Measurements from ENCODE around the gene ZDHHC8.

The ZDHHC8 gene

GRCh38 chr22:20111689-20112622 is 19.6 kb upstream of the ZDHHC8 start:
- Histone ChIP-seq H3K9ac (ENCODE audit: low read depth, low read length) (peak overlapping the region; percentile 32; the same call in 1 of the 2 replicates), H3K36me3 (ENCODE audit: insufficient read depth, low read length) (peaks cover 94% of the 10 kb centered on the region), H3K27ac (ENCODE audit: low read length) (peak overlapping the region; percentile 66; the same call in 1 of the 2 replicates), H3K79me2 (ENCODE audit: insufficient read depth, low read length) (peaks cover 49% of the 10 kb centered on the region), H4K20me1 (ENCODE audit: insufficient read depth, low read length) (peaks cover 83% of the 10 kb centered on the region), H3K4me3 (ENCODE audit: low read depth in 1 of 2, low read length in 2 of 2) (no peak overlapping the region), H3K4me2 (ENCODE audit: insufficient read depth, low read length) (no peak overlapping the region), H3K4me1 (ENCODE audit: insufficient read depth, low read length) (peaks cover 47% of the 10 kb centered on the region), H3K9me3 (ENCODE audit: insufficient read depth, low read length, severe bottlenecking) (no peaks in the 10 kb centered on the region), H2AFZ (ENCODE audit: low read depth, low read length) (no peak overlapping the region), H3K27me3 (ENCODE audit: insufficient read depth, low read length, poor library complexity) (no peaks in the 10 kb centered on the region)
- TF ChIP-seq, protein P1, sequence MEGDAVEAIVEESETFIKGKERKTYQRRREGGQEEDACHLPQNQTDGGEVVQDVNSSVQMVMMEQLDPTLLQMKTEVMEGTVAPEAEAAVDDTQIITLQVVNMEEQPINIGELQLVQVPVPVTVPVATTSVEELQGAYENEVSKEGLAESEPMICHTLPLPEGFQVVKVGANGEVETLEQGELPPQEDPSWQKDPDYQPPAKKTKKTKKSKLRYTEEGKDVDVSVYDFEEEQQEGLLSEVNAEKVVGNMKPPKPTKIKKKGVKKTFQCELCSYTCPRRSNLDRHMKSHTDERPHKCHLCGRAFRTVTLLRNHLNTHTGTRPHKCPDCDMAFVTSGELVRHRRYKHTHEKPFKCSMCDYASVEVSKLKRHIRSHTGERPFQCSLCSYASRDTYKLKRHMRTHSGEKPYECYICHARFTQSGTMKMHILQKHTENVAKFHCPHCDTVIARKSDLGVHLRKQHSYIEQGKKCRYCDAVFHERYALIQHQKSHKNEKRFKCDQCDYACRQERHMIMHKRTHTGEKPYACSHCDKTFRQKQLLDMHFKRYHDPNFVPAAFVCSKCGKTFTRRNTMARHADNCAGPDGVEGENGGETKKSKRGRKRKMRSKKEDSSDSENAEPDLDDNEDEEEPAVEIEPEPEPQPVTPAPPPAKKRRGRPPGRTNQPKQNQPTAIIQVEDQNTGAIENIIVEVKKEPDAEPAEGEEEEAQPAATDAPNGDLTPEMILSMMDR (IDR thresholded peaks at IDR 0.05; ENCODE audit: borderline replicate concordance, extremely low read depth, low read length, poor library complexity, severe bottlenecking), result no peak
- no peak for TF ChIP-seq EZH2 (IDR thresholded peaks at IDR 0.05; ENCODE audit: borderline replicate concordance, low read depth, low read length, severe bottlenecking)
- DNase-seq (no peak), ATAC-seq (ENCODE audit: insufficient read depth, low read depth) (peak; percentile 56)

GRCh38 chr22:20112623-20113511 is 18.7 kb upstream of the ZDHHC8 start:
- DNase-seq, result no peak
- Histone ChIP-seq H3K9ac (ENCODE audit: low read depth, low read length) (peak overlapping the region; percentile 32; the same call in 1 of the 2 replicates), H3K36me3 (ENCODE audit: insufficient read depth, low read length) (peaks cover 87% of the 10 kb centered on the region), H3K9me3 (ENCODE audit: insufficient read depth, low read length, severe bottlenecking) (no peaks in the 10 kb centered on the region), H3K4me1 (ENCODE audit: insufficient read depth, low read length) (peaks cover 47% of the 10 kb centered on the region), H3K4me2 (ENCODE audit: insufficient read depth, low read length) (0 out of 2 replicates have a peak overlapping the region, but pooled peaks have one; percentile 23), H3K27me3 (ENCODE audit: insufficient read depth, low read length, poor library complexity) (no peaks in the 10 kb centered on the region), H3K4me3 (ENCODE audit: low read depth in 1 of 2, low read length in 2 of 2) (no peak overlapping the region), H3K27ac (ENCODE audit: low read length) (no peak overlapping the region), H4K20me1 (ENCODE audit: insufficient read depth, low read length) (peaks cover 76% of the 10 kb centered on the region), H3K79me2 (ENCODE audit: insufficient read depth, low read length) (peaks cover 49% of the 10 kb centered on the region), H2AFZ (ENCODE audit: low read depth, low read length) (no peak overlapping the region)
- no peak for ATAC-seq (ENCODE audit: insufficient read depth, low read depth)
- no peak for TF ChIP-seq EZH2 (IDR thresholded peaks at IDR 0.05; ENCODE audit: borderline replicate concordance, low read depth, low read length, severe bottlenecking)
- TF ChIP-seq, protein P1 (IDR thresholded peaks at IDR 0.05; ENCODE audit: borderline replicate concordance, extremely low read depth, low read length, poor library complexity, severe bottlenecking), result no peak

GRCh38 chr22:20113551-20114310 is 17.9 kb upstream of the ZDHHC8 start:
- Histone ChIP-seq H3K4me1 (ENCODE audit: insufficient read depth, low read length) (peaks cover 52% of the 10 kb centered on the region), H2AFZ (ENCODE audit: low read depth, low read length) (no peak overlapping the region), H3K79me2 (ENCODE audit: insufficient read depth, low read length) (peaks cover 58% of the 10 kb centered on the region), H3K9me3 (ENCODE audit: insufficient read depth, low read length, severe bottlenecking) (no peaks in the 10 kb centered on the region), H3K4me2 (ENCODE audit: insufficient read depth, low read length) (peak overlapping the region; percentile 89; the same call in 1 of the 2 replicates), H4K20me1 (ENCODE audit: insufficient read depth, low read length) (peaks cover 74% of the 10 kb centered on the region), H3K9ac (ENCODE audit: low read depth, low read length) (no peak overlapping the region), H3K4me3 (ENCODE audit: low read depth in 1 of 2, low read length in 2 of 2) (no peak overlapping the region), H3K27ac (ENCODE audit: low read length) (no peak overlapping the region), H3K36me3 (ENCODE audit: insufficient read depth, low read length) (peaks cover 87% of the 10 kb centered on the region), H3K27me3 (ENCODE audit: insufficient read depth, low read length, poor library complexity) (no peaks in the 10 kb centered on the region)
- ATAC-seq (ENCODE audit: insufficient read depth, low read depth), result no peak
- TF ChIP-seq EZH2 (IDR thresholded peaks at IDR 0.05; ENCODE audit: borderline replicate concordance, low read depth, low read length, severe bottlenecking), result no peak
- TF ChIP-seq, protein P1 (IDR thresholded peaks at IDR 0.05; ENCODE audit: borderline replicate concordance, extremely low read depth, low read length, poor library complexity, severe bottlenecking), result no peak
- no peak for DNase-seq
